K562 (cell line): Measurements from ENCODE around the gene WDR90. TPM values are rescaled to one million over a fixed set of nuclear protein-coding genes. Genes with fewer than 3 reads are reported as not detected.

Experiments
- DPF2 ChIP-seq: fragments of 450-650 bp; IDR thresholded peaks from 2 replicates; pipeline ENCODE4 v1.6.1; 2016
- GABPB1 ChIP-seq: sonication (generic); formaldehyde crosslinking; IDR thresholded peaks from 2 replicates; pipeline ENCODE4 v1.8.0; 2022; ENCODE audit warnings: mild to moderate bottlenecking, missing genetic modification reagents
- NR2C1 ChIP-seq, 2 experiments: fragments of 450-650 bp; IDR thresholded peaks; 2 replicates each; pipeline ENCODE4 v1.6.1; 2017; ENCODE audit warnings: mild to moderate bottlenecking in 2 of 2, antibody characterized with exemption in 1 of 2, inconsistent platforms in 1 of 2, missing compliant biosample characterization in 1 of 2, missing genetic modification characterization in 1 of 2
- POLR2A ChIP-seq: fragments of 450-650 bp; conservative IDR thresholded peaks from 2 replicates; pipeline ENCODE4 v1.6.1; 2016
- POLR2H ChIP-seq: IDR thresholded peaks from 2 replicates; pipeline ENCODE4 v1.6.1; 2016; ENCODE audit warnings: missing genetic modification characterization, low read depth, mild to moderate bottlenecking, control low read depth, missing compliant biosample characterization, moderate library complexity
- RBM34 ChIP-seq: fragments of 200-400 bp; formaldehyde crosslinking; IDR thresholded peaks from 2 replicates; pipeline ENCODE4 v1.6.1; 2018; ENCODE audit warnings: low read length, borderline replicate concordance; ENCODE audit not compliant: insufficient read depth
- SAFB ChIP-seq: fragments of 200-400 bp; formaldehyde crosslinking; IDR thresholded peaks from 2 replicates; pipeline ENCODE4 v1.6.1; 2017; ENCODE audit warnings: low read depth, low read length, borderline replicate concordance
- TAF1 ChIP-seq: IDR thresholded peaks from 2 replicates; pipeline ENCODE4 v1.6.1; 2011; ENCODE audit warnings: mild to moderate bottlenecking, low read length, moderate library complexity; ENCODE audit not compliant: insufficient read depth, control insufficient read depth, severe bottlenecking; ENCODE audit errors: extremely low read depth
- TBL1XR1 ChIP-seq, 2 experiments: IDR thresholded peaks; 2 replicates each; pipeline ENCODE4 v1.6.1; 2012; ENCODE audit warnings: improper control_type of control experiment in 2 of 2, low read length in 2 of 2, mild to moderate bottlenecking in 1 of 2
- TEAD2 ChIP-seq: fragments of 450-650 bp; IDR thresholded peaks from 2 replicates; pipeline ENCODE4 v1.6.1; 2016; ENCODE audit warnings: missing genetic modification characterization, control low read depth, missing compliant biosample characterization
- ZNF3 ChIP-seq: fragments of 250-450 bp; sonication (Bioruptor Pico); IDR thresholded peaks from 2 replicates; pipeline ENCODE4 v1.5.0; 2021; ENCODE audit warnings: mild to moderate bottlenecking, moderate library complexity
- ZNF764 ChIP-seq: fragments of 250-450 bp; sonication (Bioruptor Pico); IDR thresholded peaks from 2 replicates; pipeline ENCODE4 v1.4.0; 2020; ENCODE audit warnings: low read depth, mild to moderate bottlenecking, moderate library complexity
- polyA plus RNA-seq, 8 experiments: library from polyadenylated mRNA; depleted of rRNA in 4 of 8; stranded (reverse) in 5 of 8; unstranded in 3 of 8; fragments of >200 nt; fragmentation: Nextera tagmentation in 2 of 8; fragmentation: Illumina TruSeq in 1 of 8; extraction: Ambion mirVana in 2 of 8; extraction: Trizol in 1 of 8; gene quantifications; 2 replicates each; pipeline versions ENCODE4 v1.2.1 to v1.2.3, GENCODE V29; 2011 to 2014; ENCODE audit warnings: inconsistent platforms in 1 of 8, missing spikeins in 1 of 8
- total RNA-seq, 7 experiments: library from RNA; depleted of rRNA in 6 of 7; stranded (reverse); fragments of >200 nt in 6 of 7; fragmentation: Illumina TruSeq in 2 of 7; extraction: Trizol in 2 of 7; gene quantifications; 2 replicates each; pipeline versions ENCODE4 v1.2.1 to v1.2.3, GENCODE V29; 2011 to 2021; ENCODE audit warnings: low replicate concordance in 1 of 7
- TF ChIP-seq, protein P1 (sequence below): sonication (generic); formaldehyde crosslinking; IDR thresholded peaks from 2 replicates; pipeline ENCODE4 v1.8.1; 2022; ENCODE audit warnings: missing genetic modification reagents
- TF ChIP-seq, protein P2 (sequence below): fragments of 150-350 bp; conservative IDR thresholded peaks from 2 replicates; pipeline ENCODE4 v1.6.1; 2014; ENCODE audit warnings: low read length
- TF ChIP-seq, protein P3 (sequence below): fragments of 250-450 bp; sonication (Bioruptor Pico); IDR thresholded peaks from 2 replicates; pipeline ENCODE4 v1.5.0; 2022; ENCODE audit warnings: mild to moderate bottlenecking
- TF ChIP-seq, protein P4 (sequence below): fragments of 450-650 bp; IDR thresholded peaks from 2 replicates; pipeline ENCODE4 v1.6.1; 2018; ENCODE audit warnings: mild to moderate bottlenecking, low read depth; ENCODE audit not compliant: partially characterized antibody
- TF ChIP-seq, protein P5 (sequence below): sonication (generic); formaldehyde crosslinking; IDR thresholded peaks from 2 replicates; pipeline ENCODE4 v1.8.0; 2022; ENCODE audit warnings: mild to moderate bottlenecking, missing genetic modification reagents, borderline replicate concordance

The WDR90 gene
- total and polyA plus RNA-seq, 9 of the 15 experiments (the other 6 are each of a cell fraction or from before 2014, with no cell fraction given), result 0.44 to 12.6 (median 3.3) TPM

DNA sequence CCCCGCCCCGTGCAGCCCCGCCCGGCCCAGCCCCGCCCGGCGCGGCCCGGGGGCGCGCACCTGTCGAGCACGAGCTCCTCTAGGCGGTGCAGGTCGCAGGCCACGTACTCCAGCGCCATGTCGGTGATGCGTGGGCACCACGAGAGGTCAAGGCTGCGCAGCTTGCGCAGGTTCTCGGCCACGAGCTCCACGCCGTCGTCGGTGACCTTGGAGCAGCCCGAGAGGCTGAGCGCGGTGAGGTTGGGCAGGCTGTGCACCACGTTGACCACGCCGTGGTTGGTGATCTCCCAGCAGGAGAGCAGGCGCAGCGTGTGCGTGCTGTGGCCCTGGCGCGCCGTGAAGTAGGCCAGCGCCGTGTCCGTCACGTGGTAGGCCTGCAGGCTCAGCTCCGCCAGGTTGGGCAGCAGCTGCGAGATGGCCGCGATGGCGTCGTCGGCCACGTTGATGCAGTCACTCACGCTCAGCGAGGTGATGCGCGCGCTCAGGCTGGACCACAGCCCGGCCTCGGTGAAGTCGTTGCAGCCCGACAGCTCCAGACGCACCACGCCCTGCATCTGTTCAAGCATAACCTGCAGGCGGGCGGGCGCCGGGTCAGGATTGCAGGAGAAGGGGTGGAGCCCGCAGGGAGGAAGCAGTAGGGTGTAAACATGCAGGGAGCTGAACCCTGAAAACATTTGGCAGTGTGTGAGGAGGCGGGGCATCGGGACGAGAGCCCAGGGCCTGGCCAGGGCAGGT, 46.4 kb downstream of the WDR90 start (continued):
- TF ChIP-seq, protein P1, sequence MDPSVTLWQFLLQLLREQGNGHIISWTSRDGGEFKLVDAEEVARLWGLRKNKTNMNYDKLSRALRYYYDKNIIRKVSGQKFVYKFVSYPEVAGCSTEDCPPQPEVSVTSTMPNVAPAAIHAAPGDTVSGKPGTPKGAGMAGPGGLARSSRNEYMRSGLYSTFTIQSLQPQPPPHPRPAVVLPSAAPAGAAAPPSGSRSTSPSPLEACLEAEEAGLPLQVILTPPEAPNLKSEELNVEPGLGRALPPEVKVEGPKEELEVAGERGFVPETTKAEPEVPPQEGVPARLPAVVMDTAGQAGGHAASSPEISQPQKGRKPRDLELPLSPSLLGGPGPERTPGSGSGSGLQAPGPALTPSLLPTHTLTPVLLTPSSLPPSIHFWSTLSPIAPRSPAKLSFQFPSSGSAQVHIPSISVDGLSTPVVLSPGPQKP (CRISPR knock-in tag), result no peak
- TF ChIP-seq DPF2 (no peak; the same call in 1 of the 2 replicates), SAFB (peak; percentile 51), GABPB1 (CRISPR knock-in tag) (no peak; the same call in none of the 2 replicates), RBM34 (no peak), TEAD2 (tag) (no peak), ZNF764 (no peak), POLR2H (no peak), ZNF3 (CRISPR knock-in tag) (no peak), TBL1XR1 (IDR thresholded peaks at IDR 0.05; ENCODE audit: low read length in 2 of 2) (no peak), NR2C1 (IDR thresholded peaks at IDR 0.05) (no peak), NR2C1 (tag; IDR thresholded peaks at IDR 0.05) (peak; percentile 31; the same call in 1 of the 2 replicates), POLR2A (0 out of 2 replicates have a peak, but pooled peaks have one; percentile 36), TAF1 (peak; percentile 24)
- TF ChIP-seq, protein P2, sequence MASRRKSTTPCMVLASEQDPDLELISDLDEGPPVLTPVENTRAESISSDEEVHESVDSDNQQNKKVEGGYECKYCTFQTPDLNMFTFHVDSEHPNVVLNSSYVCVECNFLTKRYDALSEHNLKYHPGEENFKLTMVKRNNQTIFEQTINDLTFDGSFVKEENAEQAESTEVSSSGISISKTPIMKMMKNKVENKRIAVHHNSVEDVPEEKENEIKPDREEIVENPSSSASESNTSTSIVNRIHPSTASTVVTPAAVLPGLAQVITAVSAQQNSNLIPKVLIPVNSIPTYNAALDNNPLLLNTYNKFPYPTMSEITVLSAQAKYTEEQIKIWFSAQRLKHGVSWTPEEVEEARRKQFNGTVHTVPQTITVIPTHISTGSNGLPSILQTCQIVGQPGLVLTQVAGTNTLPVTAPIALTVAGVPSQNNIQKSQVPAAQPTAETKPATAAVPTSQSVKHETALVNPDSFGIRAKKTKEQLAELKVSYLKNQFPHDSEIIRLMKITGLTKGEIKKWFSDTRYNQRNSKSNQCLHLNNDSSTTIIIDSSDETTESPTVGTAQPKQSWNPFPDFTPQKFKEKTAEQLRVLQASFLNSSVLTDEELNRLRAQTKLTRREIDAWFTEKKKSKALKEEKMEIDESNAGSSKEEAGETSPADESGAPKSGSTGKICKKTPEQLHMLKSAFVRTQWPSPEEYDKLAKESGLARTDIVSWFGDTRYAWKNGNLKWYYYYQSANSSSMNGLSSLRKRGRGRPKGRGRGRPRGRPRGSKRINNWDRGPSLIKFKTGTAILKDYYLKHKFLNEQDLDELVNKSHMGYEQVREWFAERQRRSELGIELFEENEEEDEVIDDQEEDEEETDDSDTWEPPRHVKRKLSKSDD, result no peak
- TF ChIP-seq, protein P3, sequence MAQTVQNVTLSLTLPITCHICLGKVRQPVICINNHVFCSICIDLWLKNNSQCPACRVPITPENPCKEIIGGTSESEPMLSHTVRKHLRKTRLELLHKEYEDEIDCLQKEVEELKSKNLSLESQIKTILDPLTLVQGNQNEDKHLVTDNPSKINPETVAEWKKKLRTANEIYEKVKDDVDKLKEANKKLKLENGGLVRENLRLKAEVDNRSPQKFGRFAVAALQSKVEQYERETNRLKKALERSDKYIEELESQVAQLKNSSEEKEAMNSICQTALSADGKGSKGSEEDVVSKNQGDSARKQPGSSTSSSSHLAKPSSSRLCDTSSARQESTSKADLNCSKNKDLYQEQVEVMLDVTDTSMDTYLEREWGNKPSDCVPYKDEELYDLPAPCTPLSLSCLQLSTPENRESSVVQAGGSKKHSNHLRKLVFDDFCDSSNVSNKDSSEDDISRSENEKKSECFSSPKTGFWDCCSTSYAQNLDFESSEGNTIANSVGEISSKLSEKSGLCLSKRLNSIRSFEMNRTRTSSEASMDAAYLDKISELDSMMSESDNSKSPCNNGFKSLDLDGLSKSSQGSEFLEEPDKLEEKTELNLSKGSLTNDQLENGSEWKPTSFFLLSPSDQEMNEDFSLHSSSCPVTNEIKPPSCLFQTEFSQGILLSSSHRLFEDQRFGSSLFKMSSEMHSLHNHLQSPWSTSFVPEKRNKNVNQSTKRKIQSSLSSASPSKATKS (CRISPR knock-in tag), result no peak
- TF ChIP-seq, protein P4, sequence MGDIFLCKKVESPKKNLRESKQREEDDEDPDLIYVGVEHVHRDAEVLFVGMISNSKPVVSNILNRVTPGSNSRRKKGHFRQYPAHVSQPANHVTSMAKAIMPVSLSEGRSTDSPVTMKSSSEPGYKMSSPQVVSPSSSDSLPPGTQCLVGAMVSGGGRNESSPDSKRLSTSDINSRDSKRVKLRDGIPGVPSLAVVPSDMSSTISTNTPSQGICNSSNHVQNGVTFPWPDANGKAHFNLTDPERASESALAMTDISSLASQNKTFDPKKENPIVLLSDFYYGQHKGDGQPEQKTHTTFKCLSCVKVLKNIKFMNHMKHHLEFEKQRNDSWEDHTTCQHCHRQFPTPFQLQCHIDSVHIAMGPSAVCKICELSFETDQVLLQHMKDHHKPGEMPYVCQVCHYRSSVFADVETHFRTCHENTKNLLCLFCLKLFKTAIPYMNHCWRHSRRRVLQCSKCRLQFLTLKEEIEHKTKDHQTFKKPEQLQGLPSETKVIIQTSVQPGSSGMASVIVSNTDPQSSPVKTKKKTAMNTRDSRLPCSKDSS, result no peak
- TF ChIP-seq, protein P5, sequence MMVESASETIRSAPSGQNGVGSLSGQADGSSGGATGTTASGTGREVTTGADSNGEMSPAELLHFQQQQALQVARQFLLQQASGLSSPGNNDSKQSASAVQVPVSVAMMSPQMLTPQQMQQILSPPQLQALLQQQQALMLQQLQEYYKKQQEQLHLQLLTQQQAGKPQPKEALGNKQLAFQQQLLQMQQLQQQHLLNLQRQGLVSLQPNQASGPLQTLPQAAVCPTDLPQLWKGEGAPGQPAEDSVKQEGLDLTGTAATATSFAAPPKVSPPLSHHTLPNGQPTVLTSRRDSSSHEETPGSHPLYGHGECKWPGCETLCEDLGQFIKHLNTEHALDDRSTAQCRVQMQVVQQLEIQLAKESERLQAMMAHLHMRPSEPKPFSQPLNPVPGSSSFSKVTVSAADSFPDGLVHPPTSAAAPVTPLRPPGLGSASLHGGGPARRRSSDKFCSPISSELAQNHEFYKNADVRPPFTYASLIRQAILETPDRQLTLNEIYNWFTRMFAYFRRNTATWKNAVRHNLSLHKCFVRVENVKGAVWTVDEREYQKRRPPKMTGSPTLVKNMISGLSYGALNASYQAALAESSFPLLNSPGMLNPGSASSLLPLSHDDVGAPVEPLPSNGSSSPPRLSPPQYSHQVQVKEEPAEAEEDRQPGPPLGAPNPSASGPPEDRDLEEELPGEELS (CRISPR knock-in tag), result peak; percentile 83; the same call in 1 of the 2 replicates
